Upper lobe of right lung (tissue), 1 donor: Measurements from ENCODE around the gene KRCC1. TPM values are rescaled to one million over a fixed set of nuclear protein-coding genes. Genes with fewer than 3 reads are reported as not detected.

Source experiments
- ATAC-seq: fragments of 200-7000 bp; cut with Tn5 transposase; one replicate; pipeline ENCODE4 v1.9.1; 2020; ENCODE audit warnings: mild to moderate bottlenecking, moderate library complexity
- DNase-seq: peaks from one replicate; pipeline ENCODE4 v3.0.0-alpha.2; 2020
- H3K27ac ChIP-seq: fragments of 200-600 bp; one replicate; pipeline ENCODE4 v1.8.0; 2022
- H3K27me3 ChIP-seq: fragments of 200-600 bp; one replicate; pipeline ENCODE4 v1.8.0; 2022; ENCODE audit warnings: mild to moderate bottlenecking
- H3K36me3 ChIP-seq: fragments of 200-600 bp; one replicate; pipeline ENCODE4 v1.8.0; 2022
- H3K4me1 ChIP-seq: fragments of 200-600 bp; one replicate; pipeline ENCODE4 v1.8.0; 2022
- H3K4me3 ChIP-seq: fragments of 200-600 bp; one replicate; pipeline ENCODE4 v1.8.0; 2022; ENCODE audit warnings: mild to moderate bottlenecking
- H3K9me3 ChIP-seq: fragments of 200-600 bp; one replicate; pipeline ENCODE4 v1.8.0; 2022
- intact Hi-C: fragments of 100-400 bp; cut with DNase I; formaldehyde crosslinking; loops from one replicate; pipeline ENCODE4 v1.11.0; 2022
- total RNA-seq: library from RNA; stranded (reverse); fragmentation: NEBNext Ultra II Directional; extraction: Animal tissue kit (Norgen Biotek cat#: 25700); gene quantifications from one replicate; pipeline ENCODE4 v1.2.1, GENCODE V29; 2021
- TF ChIP-seq, protein P1 (sequence below): fragments of 200-600 bp; IDR thresholded peaks from one replicate; pipeline ENCODE4 v1.8.0; 2022; ENCODE audit warnings: antibody characterized with exemption
- donor health status: DM: no; HTN: yes; CAD: no; lungs with severe emphysema.

Gene KRCC1
- total RNA-seq, 1 donor from 2014 or later = 18.9 TPM

DNA sequence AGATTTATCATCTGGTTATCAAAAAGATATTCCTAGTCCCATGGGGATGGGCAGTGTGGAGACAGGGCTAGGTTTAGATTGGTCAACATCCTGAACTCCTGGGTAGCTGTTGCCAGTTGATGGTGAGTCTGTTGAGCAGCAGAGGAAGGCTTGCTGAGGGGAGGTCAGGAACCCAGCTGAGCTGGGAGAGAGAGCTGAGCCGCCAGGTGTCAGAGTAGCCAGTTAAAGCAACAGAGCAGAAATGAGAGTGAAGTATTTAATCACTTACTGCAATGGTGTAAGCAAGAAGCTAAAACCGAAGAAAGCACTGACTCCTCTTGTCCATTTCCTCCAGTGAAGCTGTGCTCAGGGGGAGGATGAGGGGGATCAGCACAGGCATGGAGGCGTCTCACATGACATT, 41.6 kb upstream of the KRCC1 start:
- DNase-seq (no peak), ATAC-seq (no peak)
- H3K36me3 ChIP-seq = no peaks in the 10 kb centered on the region
- H3K9me3 ChIP-seq = no peaks in the 10 kb centered on the region
- no peaks in the 10 kb centered on the region for H3K27me3 ChIP-seq
- TF ChIP-seq, protein P1, sequence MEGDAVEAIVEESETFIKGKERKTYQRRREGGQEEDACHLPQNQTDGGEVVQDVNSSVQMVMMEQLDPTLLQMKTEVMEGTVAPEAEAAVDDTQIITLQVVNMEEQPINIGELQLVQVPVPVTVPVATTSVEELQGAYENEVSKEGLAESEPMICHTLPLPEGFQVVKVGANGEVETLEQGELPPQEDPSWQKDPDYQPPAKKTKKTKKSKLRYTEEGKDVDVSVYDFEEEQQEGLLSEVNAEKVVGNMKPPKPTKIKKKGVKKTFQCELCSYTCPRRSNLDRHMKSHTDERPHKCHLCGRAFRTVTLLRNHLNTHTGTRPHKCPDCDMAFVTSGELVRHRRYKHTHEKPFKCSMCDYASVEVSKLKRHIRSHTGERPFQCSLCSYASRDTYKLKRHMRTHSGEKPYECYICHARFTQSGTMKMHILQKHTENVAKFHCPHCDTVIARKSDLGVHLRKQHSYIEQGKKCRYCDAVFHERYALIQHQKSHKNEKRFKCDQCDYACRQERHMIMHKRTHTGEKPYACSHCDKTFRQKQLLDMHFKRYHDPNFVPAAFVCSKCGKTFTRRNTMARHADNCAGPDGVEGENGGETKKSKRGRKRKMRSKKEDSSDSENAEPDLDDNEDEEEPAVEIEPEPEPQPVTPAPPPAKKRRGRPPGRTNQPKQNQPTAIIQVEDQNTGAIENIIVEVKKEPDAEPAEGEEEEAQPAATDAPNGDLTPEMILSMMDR = no peak
- H3K4me1 ChIP-seq = no peaks in the 10 kb centered on the region
- intact Hi-C loops = no loop called here
- no peak overlapping the region for H3K27ac ChIP-seq
- H3K4me3 ChIP-seq = no peak overlapping the region

DNA sequence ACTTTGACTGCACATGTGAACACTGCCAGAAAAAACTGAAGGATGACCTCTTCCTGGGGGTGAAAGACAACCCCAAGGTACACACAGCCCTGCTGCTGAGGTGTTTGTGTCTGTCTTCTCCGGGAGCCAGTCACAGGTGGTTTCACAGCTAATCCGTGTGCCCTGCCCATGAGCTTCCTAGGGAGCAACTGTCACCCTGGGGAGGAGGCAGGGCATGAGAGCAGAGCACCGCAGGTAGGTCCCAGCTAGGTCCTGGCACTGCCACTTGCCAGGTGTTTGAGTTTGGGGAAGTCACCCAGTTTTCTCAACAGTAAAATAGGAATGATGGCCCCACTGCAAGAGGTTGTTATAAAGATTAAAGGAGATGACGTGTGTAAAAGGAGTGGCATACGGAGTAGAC, 41.1 kb upstream of the KRCC1 start:
- Histone ChIP-seq H3K9me3 (no peaks in the 10 kb centered on the region), H3K27ac (no peak overlapping the region), H3K4me3 (no peak overlapping the region), H3K27me3 (no peaks in the 10 kb centered on the region), H3K4me1 (no peaks in the 10 kb centered on the region), H3K36me3 (no peaks in the 10 kb centered on the region)
- DNase-seq = no peak
- no peak for ATAC-seq
- TF ChIP-seq, protein P1 = no peak
- intact Hi-C loops = no loop called here

DNA sequence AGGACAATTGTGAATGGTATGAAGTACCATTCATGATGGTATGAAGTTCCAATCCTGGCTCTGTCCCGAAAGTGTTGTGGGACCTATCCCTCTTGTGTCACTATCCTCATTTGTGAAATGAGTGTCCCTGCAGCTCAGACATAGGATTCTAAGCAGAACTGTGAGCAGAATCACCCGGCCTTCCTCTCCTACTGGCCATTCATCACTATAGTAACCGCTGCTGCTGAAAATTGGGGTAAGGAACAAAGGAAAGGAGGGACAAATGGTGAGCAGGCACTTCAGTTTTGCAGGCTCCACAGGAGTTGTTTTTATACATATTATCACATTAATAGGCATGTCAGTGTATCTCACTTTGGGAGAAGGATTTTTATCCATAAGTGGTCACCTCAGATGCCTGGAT, 39.4 kb upstream of the KRCC1 start:
- H3K27me3 ChIP-seq = no peaks in the 10 kb centered on the region
- ATAC-seq = no peak
- no peak overlapping the region for H3K4me3 ChIP-seq
- intact Hi-C loops = no loop called here
- no peaks in the 10 kb centered on the region for H3K9me3 ChIP-seq
- H3K36me3 ChIP-seq = no peaks in the 10 kb centered on the region
- no peaks in the 10 kb centered on the region for H3K4me1 ChIP-seq
- TF ChIP-seq, protein P1 = no peak
- H3K27ac ChIP-seq = no peak overlapping the region
- DNase-seq = no peak

DNA sequence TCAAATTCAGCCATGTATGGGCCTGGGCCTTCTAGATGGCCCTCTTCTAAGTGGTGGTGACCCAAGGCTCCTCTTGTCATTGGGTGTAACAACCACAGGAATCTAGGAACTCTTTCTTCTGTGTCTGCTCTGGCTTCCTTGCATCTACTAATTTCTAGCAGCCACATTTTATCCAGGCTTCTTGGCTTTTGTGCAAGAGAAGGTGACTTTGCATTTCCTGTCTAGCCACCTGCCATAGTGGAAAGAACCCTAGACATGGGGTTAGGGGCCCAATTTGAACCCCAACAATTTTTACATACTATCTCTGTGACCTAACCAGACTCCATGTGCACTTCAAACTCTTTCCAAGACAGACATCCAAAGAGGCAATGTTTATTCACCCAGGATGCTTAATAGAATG, 37.2 kb upstream of the KRCC1 start:
- intact Hi-C loops = no loop called here
- Histone ChIP-seq H3K27me3 (no peaks in the 10 kb centered on the region), H3K36me3 (no peaks in the 10 kb centered on the region), H3K4me1 (no peaks in the 10 kb centered on the region), H3K9me3 (no peaks in the 10 kb centered on the region), H3K27ac (no peak overlapping the region), H3K4me3 (no peak overlapping the region)
- ATAC-seq = no peak
- DNase-seq = no peak
- TF ChIP-seq, protein P1 = no peak

DNA sequence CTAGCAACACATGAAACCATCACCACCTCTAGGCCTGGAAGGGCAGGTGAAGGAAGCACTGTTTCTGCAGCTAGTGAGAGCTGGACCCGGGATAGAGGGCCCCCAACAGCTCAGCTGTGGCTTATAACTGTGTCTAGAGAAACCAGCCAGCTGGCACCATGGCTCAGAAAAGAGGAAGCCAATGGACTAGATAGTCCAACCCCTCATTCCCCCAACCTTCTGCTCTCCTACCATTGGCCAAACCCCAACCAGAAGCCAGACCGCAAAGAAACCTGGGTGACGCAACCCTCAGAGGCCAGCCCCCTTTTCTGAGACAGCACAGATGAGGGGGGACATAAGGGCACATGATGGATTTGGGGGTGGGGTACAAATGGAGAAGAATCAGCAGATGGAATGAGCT, 36.4 kb upstream of the KRCC1 start:
- H3K4me3 ChIP-seq = no peak overlapping the region
- intact Hi-C loops = no loop called here
- no peak overlapping the region for H3K27ac ChIP-seq
- TF ChIP-seq, protein P1 = no peak
- no peaks in the 10 kb centered on the region for H3K36me3 ChIP-seq
- ATAC-seq (no peak), DNase-seq (no peak)
- no peaks in the 10 kb centered on the region for H3K9me3 ChIP-seq
- no peaks in the 10 kb centered on the region for H3K27me3 ChIP-seq
- H3K4me1 ChIP-seq = no peaks in the 10 kb centered on the region

DNA sequence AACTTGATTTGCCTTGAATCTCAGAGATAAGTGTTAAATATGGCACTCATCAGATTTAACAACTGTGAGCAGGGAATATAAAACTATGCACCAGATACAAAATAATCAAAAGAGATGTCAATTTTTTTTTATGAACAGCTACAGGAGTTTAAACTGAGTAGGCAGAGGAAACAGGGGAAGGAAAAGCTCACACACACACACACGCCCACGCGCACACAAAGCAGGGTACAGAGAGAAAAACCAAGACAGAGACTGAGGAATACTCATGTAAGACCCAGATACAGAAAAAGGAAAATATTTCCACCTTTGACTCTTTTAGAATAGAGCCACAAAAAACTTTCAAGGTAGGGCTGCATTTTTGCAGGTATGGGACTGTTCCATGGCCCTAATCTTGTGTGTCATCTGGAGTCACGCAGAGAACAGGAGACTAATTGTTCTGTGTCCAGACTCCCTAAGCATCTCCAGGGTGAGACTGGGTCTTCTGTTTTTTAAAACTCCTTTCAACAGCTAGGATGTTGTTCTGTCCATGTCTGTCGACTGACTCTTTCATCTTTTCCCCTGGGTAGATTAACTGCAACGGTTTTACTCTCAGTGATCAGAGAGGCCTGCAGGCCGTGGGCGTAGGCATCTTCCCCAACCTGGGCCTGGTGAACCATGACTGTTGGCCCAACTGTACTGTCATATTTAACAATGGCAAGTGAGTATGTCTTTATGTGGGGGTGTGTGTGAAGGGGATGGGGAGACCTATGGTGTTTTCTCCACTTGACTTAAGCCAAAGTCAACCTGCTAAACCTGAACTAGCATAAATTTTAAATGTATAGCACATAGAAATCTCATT, 35.1 kb upstream of the KRCC1 start:
- Histone ChIP-seq H3K27me3 (no peaks in the 10 kb centered on the region), H3K36me3 (no peaks in the 10 kb centered on the region), H3K9me3 (no peaks in the 10 kb centered on the region), H3K4me3 (no peak overlapping the region), H3K27ac (no peak overlapping the region), H3K4me1 (no peaks in the 10 kb centered on the region)
- intact Hi-C loops = no loop called here
- no peak for DNase-seq
- TF ChIP-seq, protein P1 = no peak
- no peak for ATAC-seq
